Tibial nerve (tissue), 4 donors: Measurements from ENCODE around the gene ERI3. TPM values are rescaled to one million over a fixed set of nuclear protein-coding genes. Genes with fewer than 3 reads are reported as not detected.

ENCODE experiments used
- DNase-seq, 2 donors: peaks; one replicate each; pipeline ENCODE4 v3.0.0-alpha.2; 2019; ENCODE audit warnings: low spot score in 2 of 2
- H3K27ac ChIP-seq, 4 donors: fragments of 200-600 bp; sonication (generic) in 3 of 4; one replicate each; pipeline ENCODE4 v1.5.1; 2017 to 2019; ENCODE audit warnings: mild to moderate bottlenecking in 1 of 4
- H3K27me3 ChIP-seq, 2 donors: fragments of 200-600 bp; sonication (generic) in 1 of 2; one replicate each; pipeline versions ENCODE4 v1.5.1 to v1.6.0; 2017 to 2019
- H3K36me3 ChIP-seq, 3 donors: fragments of 200-600 bp; sonication (generic); one replicate each; pipeline ENCODE4 v1.5.1; 2018 to 2019
- H3K4me1 ChIP-seq, 4 donors: fragments of 200-600 bp; sonication (generic) in 3 of 4; one replicate each; pipeline ENCODE4 v1.5.1; 2017 to 2019
- H3K4me3 ChIP-seq, 4 donors: fragments of 200-600 bp; sonication (generic) in 3 of 4; one replicate each; pipeline ENCODE4 v1.5.1; 2017 to 2019; ENCODE audit warnings: mild to moderate bottlenecking in 1 of 4, moderate library complexity in 1 of 4
- H3K9me3 ChIP-seq, 4 donors: fragments of 200-600 bp; sonication (generic) in 3 of 4; one replicate each; pipeline ENCODE4 v1.5.1; 2017 to 2019
- EP300 ChIP-seq, 2 donors: sonication (generic); formaldehyde crosslinking; IDR thresholded peaks; one replicate each; pipeline ENCODE4 v1.6.1; 2017; ENCODE audit warnings: antibody characterized with exemption in 2 of 2, mild to moderate bottlenecking in 1 of 2
- POLR2A ChIP-seq, 2 donors: fragments of 450-650 bp; IDR thresholded peaks; one replicate each; pipeline ENCODE4 v1.6.1; 2017; ENCODE audit warnings: antibody characterized with exemption in 2 of 2, mild to moderate bottlenecking in 2 of 2, moderate library complexity in 2 of 2
- WGBS, 2 donors: methylation state at CpG; one replicate each; pipeline ENCODE4 v1.1.5; 2018; 5-methylcytosine and 5-hydroxymethylcytosine counted together
- total RNA-seq, 4 donors: library from RNA; depleted of rRNA; stranded (reverse); fragments of >200 nt; gene quantifications; one replicate each; pipeline ENCODE4 v1.1.0, GENCODE V29; 2016
- TF ChIP-seq, protein P1 (sequence below), 5 experiments: fragments of 200-600 bp in 3 of 5; fragments of 450-650 bp in 2 of 5; sonication (generic) in 3 of 5; IDR thresholded peaks; one replicate each; pipeline ENCODE4 v1.5.1; 2016 to 2019; ENCODE audit warnings: antibody characterized with exemption in 5 of 5, mild to moderate bottlenecking in 3 of 5, moderate library complexity in 2 of 5

ERI3 gene
- total RNA-seq, 4 donors from 2014 or later = 60.1 to 82.2 (median 66.5) TPM

- DNase-seq = no peak
- Histone ChIP-seq H3K27me3 (no peaks in the 10 kb centered on the region), H3K4me3 (no peak overlapping the region), H3K27ac (no peak overlapping the region), H3K9me3 (no peaks in the 10 kb centered on the region), H3K36me3 (peaks cover 0 to 73% (median 0%) of the 10 kb centered on the region in 3 donors), H3K4me1 (no peaks in the 10 kb centered on the region)
- 91 to 95% methylated on average over 17 to 21 of the region's 23 CpGs for WGBS, 2 donors
- TF ChIP-seq, protein P1, sequence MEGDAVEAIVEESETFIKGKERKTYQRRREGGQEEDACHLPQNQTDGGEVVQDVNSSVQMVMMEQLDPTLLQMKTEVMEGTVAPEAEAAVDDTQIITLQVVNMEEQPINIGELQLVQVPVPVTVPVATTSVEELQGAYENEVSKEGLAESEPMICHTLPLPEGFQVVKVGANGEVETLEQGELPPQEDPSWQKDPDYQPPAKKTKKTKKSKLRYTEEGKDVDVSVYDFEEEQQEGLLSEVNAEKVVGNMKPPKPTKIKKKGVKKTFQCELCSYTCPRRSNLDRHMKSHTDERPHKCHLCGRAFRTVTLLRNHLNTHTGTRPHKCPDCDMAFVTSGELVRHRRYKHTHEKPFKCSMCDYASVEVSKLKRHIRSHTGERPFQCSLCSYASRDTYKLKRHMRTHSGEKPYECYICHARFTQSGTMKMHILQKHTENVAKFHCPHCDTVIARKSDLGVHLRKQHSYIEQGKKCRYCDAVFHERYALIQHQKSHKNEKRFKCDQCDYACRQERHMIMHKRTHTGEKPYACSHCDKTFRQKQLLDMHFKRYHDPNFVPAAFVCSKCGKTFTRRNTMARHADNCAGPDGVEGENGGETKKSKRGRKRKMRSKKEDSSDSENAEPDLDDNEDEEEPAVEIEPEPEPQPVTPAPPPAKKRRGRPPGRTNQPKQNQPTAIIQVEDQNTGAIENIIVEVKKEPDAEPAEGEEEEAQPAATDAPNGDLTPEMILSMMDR (IDR thresholded peaks at IDR 0.05) = no peak
- TF ChIP-seq EP300 (IDR thresholded peaks at IDR 0.05) = no peak
- no peak for TF ChIP-seq POLR2A (IDR thresholded peaks at IDR 0.05)
Measured at GRCh38 chr1:44251989-44252671, 102.9 kb downstream of the ERI3 start.

DNA sequence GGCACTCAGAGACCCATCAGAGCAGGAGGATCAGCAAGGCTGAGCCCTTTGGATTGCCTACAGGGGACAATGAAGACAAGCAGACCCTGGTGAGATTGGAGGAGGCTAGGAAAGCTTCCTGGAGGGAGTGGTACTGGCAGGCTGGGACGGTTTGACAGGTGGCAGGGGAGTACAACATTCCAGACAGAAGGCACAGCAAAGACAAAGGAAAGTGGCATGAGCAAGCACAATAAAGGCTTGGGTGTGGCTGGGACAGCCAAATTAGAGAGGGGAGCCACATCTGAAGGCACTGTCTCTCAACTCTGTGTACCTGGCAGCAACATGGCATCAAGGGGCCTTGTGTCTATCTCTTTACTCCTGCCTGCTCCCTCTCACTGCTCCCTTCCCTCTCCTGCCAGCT is 103.6 kb downstream of the ERI3 start:
- Histone ChIP-seq H3K4me3 (no peak overlapping the region), H3K36me3 (peaks cover 0 to 73% (median 0%) of the 10 kb centered on the region in 3 donors), H3K27me3 (no peaks in the 10 kb centered on the region), H3K9me3 (no peaks in the 10 kb centered on the region), H3K27ac (no peak overlapping the region), H3K4me1 (no peaks in the 10 kb centered on the region)
- TF ChIP-seq, protein P1 (IDR thresholded peaks at IDR 0.05) = no peak
- no peak for TF ChIP-seq EP300 (IDR thresholded peaks at IDR 0.05)
- no peak for TF ChIP-seq POLR2A (IDR thresholded peaks at IDR 0.05)
- WGBS, 2 donors = 90 to 93% methylated on average over 1 of the region's 1 CpG
- DNase-seq = no peak

DNA sequence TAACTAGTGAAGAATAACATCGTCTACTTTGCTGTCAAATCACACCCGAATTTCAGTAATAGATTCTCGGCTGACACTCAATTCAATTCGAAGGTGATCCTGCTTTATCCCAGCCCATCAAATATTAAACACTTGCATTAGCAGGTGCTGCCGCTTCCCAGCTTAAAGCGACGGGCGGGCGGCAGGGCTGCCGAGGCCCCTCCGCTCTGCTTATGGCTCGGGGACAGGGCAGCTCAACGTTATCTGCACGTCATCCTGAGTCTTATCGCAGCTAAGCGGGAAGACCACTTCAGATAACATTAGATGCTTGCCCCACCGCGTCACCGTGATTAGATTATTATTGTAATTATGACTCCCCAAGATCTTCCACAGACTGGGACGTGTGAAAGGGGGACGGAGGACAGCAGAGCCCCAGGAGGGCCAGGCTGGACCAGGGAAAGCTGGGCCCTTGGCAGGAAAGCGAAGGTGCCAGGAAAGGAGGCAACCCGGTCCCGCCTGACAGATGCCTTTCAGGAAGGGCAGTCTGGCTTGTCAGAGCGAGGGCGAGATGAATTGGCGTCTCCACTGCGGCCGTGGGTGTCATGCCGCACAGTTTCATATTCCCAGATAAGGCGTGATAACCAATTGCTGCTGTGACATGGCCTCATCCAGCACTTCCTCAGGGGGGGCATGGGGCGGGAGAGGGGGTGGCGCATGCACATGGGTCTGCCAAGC is 104.8 kb downstream of the ERI3 start:
- Histone ChIP-seq H3K9me3 (no peaks in the 10 kb centered on the region), H3K4me3 (no peak overlapping the region), H3K4me1 (no peaks in the 10 kb centered on the region), H3K27me3 (no peaks in the 10 kb centered on the region), H3K36me3 (peaks cover 0 to 70% (median 0%) of the 10 kb centered on the region in 3 donors), H3K27ac (no peak overlapping the region)
- DNase-seq = no peak
- WGBS, 2 donors = 88 to 89% methylated on average over 32 to 33 of the region's 33 CpGs
- TF ChIP-seq, protein P1 (IDR thresholded peaks at IDR 0.05) = no peak
- TF ChIP-seq EP300 (IDR thresholded peaks at IDR 0.05) (no peak), POLR2A (IDR thresholded peaks at IDR 0.05) (no peak)

DNA sequence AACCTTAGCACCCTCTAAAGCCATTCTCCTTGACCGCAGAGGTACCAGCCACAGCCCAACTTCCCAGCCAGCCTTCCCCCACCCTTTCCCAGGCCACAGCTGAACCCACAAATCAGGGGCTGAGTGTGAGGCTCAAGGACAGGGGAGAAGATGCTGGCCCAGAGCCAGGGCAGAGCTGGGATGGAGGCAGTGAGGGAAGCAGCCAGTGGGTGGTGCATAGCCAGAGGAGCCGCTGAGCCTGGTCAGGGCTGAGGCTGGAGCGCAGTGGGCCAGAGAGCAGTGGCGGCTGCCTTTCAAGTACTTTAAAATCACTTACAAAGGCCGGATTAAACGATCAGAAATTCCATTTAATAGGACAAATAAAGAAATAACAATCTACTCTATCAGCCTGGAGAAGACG is 105.5 kb downstream of the ERI3 start:
- Histone ChIP-seq H3K27ac (no peak overlapping the region), H3K27me3 (no peaks in the 10 kb centered on the region), H3K4me1 (no peaks in the 10 kb centered on the region), H3K4me3 (no peak overlapping the region), H3K36me3 (peaks cover 0 to 70% (median 0%) of the 10 kb centered on the region in 3 donors), H3K9me3 (no peaks in the 10 kb centered on the region)
- no peak for DNase-seq
- TF ChIP-seq, protein P1 (IDR thresholded peaks at IDR 0.05) = no peak
- no peak for TF ChIP-seq EP300 (IDR thresholded peaks at IDR 0.05)
- no peak for TF ChIP-seq POLR2A (IDR thresholded peaks at IDR 0.05)
- WGBS, 2 donors = 62 to 63% methylated on average over 7 of the region's 7 CpGs

- H3K36me3 ChIP-seq = peaks cover 0 to 69% (median 0%) of the 10 kb centered on the region in 3 donors
- no peaks in the 10 kb centered on the region for H3K27me3 ChIP-seq
- no peak overlapping the region for H3K4me3 ChIP-seq
- no peak for DNase-seq
- H3K9me3 ChIP-seq = no peaks in the 10 kb centered on the region
- no peak overlapping the region for H3K27ac ChIP-seq
- no peak for TF ChIP-seq POLR2A (IDR thresholded peaks at IDR 0.05)
- no peak for TF ChIP-seq EP300 (IDR thresholded peaks at IDR 0.05)
- 93 to 97% methylated on average over 2 of the region's 2 CpGs for WGBS, 2 donors
- H3K4me1 ChIP-seq = peaks cover 0 to 15% (median 0%) of the 10 kb centered on the region in 4 donors
Measured at GRCh38 chr1:44246806-44247205, 108.3 kb downstream of the ERI3 start.
